Activated naive CD4-positive, alpha-beta T cell (primary cell): ENCODE data around the gene LRRC15.

ENCODE experiments used
- DNase-seq, 4 experiments: peaks; one replicate each; lab custom pipeline; 2025; lab: John Stamatoyannopoulos, UW

LRRC15 gene

GRCh38 chr3:194316918-194317317 lies 52.6 kb downstream of the LRRC15 start:
- DNase-seq: no peak

GRCh38 chr3:194315965-194316361 lies 53.6 kb downstream of the LRRC15 start:
- no peak for DNase-seq

DNA sequence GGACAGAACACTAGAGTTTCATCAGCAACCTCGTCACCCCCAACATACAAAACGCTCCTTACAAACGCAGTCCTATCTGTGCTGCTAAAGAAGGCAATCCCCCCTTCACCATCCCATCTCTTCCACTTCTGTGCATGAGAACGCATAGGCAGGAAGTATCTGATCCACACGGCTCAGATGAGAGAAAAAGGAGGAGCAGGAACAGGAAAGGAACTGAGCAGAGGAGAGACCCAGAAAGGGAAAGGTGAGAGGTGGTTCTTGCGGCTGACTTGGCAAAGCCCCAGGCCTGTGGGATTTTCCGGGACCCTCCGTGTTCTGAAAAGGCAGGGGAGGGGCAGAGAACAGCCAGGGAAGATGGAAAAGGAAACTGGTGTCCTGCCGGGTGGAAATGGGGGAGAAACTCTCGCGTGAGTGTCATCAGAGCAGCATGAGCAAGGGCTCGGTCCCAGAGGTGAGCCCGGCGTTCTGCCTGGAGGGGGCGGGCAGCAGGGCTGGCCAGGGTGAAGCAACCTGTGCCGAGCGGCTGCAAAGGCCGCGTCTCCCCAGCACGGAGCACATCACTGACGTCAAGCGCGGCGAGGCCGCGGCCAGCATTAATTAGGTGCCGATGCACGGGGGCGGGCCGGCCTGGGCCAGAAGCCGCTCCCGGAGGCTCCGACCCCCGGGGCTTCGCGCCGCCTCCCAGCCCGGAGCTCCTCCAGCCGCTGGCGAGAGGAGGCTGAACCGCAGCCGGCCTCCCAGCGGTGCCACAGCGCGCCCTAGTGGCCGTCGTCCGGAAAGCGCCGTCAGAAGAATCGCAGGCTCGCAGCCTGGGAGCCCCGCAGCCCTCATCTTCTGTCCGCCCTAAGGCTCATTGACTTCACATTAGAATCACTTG lies 54.2 kb downstream of the LRRC15 start:
- peak; percentile 71 to 84 (median 76) for DNase-seq

DNA sequence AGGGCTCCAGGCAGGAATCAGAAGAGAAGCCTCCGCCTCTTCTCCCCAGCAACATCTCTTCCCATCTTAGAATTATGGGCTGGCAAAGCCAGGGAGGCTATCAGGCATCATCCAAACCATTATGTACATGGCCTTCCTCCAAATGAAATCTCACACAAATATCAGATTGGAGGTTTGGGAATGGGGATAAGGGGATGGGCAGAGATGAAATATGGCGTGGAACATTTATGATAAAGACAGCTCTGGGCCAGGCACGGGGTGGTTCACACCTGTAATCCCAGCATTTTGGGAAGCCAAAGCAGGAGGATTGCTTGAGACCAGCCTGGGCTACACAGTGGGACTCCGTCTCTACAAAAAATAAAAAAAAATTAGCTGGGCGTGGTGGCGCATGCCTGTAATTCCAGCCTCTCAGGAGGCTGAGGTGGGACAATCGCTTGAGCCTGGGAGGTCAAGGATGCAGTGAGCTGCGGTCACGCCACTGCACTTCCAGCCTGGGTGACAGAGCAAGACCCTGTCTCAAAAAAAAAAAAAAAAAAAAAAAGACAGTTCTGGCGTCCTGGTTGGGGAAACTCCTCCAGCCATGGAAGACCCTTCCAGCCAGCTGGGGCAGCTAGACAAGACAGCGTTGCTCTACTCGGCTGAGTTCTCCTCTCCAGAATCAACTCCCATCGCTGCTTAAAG lies 55.0 kb downstream of the LRRC15 start:
- no peak for DNase-seq

DNA sequence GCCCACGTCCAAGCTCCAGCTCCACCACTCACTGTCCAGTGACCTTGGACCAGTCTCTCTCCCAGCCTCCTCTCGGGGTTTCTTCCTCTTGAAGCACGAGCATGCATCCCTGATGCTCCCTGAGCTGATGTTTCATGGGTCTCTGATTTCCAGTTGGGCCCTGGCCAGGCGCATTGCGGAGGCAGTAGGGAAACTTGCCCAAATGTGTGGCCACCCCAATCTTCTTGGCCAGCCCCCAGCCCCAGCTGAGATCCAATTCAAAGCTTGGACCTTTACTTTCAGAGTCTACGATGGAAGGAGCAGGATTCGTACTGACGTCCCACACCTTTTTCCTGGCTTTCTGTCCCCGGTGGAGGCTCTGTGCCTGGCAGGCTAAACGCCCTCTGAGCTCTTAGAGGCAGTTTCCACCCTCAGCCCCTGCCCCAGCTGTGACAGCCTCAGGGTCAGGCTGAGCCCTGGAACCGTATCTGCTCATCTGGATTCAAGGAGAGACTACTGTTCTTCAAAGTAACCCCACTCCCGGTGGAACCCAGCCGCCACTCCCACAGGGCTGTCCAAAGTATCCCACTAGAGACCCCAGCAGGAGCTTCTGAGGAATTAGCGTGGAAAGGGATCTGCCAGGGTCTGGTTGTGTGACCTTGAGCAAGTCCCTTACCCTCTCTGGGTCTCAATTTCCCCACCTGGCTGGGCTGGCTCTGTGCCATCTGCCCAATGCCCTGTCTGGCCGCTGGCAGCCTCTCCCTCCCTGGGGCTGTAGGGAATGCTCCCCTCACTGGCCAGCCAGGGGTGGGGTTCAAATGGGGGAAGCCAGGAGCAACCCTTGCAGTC lies 55.8 kb downstream of the LRRC15 start:
- no peak for DNase-seq

DNA sequence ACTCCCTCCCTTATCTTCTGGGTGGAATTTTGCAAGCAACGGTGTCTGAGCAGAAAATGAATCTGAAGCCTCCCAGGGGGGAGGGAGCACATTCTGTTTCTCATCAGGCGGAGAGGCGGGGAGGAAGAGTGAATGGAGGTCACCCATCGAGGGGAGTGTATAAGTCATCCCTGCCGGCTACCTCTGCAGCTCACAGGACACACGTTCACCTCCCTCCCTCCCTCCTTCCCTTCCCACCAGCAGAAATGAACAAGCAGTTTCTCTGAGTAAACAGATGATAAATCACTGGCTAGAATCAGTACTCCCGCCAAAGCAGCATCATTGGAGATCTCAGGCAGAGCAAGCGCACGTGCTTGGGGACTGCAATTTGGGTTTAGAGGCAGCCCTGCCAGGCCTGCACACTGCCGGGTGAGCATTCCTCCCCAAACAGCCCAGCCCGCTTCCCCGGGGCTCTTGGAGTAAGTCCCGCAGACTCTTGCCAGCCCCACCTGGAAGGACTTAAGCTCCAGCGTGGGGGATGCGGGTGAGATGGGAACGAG lies 56.7 kb downstream of the LRRC15 start:
- DNase-seq: no peak

DNA sequence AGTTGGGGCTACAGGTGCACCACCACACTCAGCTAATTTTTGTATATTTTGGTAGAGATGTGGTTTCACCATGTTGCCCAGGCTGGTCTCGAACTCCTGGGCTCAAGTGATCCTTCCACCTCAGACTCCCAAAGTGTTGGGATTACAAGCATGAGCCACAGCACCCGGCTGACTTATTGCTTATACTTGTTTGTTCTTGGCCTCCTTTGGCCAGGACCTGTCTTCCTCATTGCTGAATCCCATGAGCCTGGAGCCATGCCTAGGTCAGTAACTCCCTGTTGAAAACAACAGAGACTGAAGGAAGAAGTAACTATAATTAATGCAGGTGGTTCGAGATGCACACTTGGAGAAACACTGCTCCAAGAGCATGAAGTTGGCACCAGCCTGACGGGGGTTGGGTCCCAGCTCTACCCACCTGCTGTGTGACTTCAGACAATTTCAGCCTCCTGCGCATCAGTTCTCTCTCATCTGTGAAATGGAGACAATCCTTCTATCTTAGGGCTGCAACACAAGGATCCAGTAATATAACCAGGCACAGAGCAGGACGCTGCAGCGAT lies 57.3 kb downstream of the LRRC15 start:
- DNase-seq: no peak

- no peak for DNase-seq
Observed at GRCh38 chr3:194311000-194311399, 58.5 kb downstream of the LRRC15 start.

- DNase-seq: no peak
Observed at GRCh38 chr3:194310060-194310835, 59.3 kb downstream of the LRRC15 start.

GRCh38 chr3:194308601-194309449 lies 60.7 kb downstream of the LRRC15 start:
- DNase-seq: no peak

- no peak for DNase-seq
Observed at GRCh38 chr3:194307849-194308248, 61.7 kb downstream of the LRRC15 start.

GRCh38 chr3:194306771-194307640 lies 62.5 kb downstream of the LRRC15 start:
- no peak for DNase-seq

DNA sequence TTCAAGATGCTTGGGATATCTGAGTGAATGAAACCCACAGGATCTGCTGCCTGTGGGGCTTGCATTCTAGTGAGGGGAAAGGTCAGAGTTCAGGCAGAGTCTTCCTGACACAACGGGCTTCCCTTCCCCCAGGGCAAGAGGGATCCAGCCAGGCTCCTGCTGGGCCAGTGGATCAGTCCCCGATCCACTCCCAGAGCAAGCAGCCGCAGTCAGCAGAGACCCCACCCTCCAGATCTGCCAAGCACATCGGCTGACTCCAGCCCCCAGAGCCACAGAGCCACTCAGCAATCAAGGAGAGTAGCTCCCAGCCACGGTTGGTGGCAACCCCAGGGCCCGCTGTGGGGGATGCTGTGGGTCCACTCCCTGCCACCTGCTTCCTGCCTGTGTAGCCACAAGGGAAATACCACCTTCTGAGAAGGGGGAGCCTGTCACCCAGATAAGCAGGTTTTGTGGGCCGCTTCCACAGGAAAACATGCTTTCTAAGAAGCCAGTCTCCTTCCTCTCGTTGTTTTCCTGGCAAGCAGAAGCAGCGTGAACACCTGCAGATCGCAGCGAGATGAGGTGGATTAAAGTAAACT lies 63.3 kb downstream of the LRRC15 start:
- peak in 2 of 4 experiments; percentile 29 to 43 for DNase-seq

DNA sequence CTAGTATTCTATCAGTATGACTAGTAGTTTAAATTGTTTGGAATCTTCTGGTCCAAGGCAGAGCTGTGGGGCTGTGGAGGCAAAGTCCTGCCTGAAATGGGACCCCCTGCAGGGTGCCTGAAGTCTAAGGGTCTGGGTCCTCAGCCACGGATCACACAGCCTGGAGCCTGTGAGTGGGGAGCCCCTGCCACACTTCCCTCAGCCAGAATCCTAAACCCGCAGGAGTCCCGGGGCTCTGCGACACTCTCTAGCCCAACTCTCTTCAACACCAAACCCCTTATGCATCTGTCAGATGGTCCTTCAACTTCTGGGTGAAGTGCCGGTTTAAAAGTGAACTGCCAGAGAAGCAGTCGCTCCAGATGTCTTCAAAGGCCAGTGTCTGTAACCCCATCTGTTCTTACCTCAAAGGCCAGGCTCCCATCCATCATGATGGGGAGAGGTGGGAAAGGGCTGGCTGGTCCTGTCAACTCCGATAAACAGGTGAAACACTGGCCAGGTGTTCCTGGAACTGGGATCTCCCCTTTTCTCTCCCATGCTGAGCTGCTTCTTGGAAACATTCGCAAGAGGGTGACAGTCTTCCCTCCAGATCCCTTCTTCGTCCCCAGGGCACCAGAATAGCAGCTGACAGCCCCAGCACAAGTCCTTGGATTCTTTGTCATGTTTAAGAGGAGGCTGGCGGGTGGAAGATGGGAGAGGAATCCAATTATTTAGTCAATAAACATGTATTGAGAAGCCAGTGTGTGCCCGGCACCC lies 64.0 kb downstream of the LRRC15 start:
- no peak for DNase-seq
